Measurements from ENCODE around the gene ART5. TPM values are rescaled to one million over a fixed set of nuclear protein-coding genes. Genes with fewer than 3 reads are reported as not detected.
"Not testable (repeated sequence)": the region's sequence is repeated elsewhere in the genome, so short reads cannot be mapped to it uniquely, and the experiment has no call there.

Gene ART5
- total RNA-seq, 1 donor from 2014 or later: not detected

- DNase-seq (ENCODE audit: low spot score in 2 of 2); FAIRE-seq: not testable (repeated sequence)
These were observed 53.0 kb downstream of the ART5 start for GRCh38 chr11:3588776-3589175.

Small RNA genes lying within 50 kb of the gene (small RNA-seq; reads per million reads assigned to genes)
- gene RF00019: not detected

Other genes starting within 250 kb of the ART5 start
- gene ART1, start 3.1 kb upstream of the ART5 start, total RNA-seq: not detected
- gene CHRNA10, start 29.4 kb upstream of the ART5 start, total RNA-seq: 0.41 TPM
- 73.4 TPM for gene NUP98, start 155.6 kb upstream of the ART5 start, total RNA-seq
- gene PGAP2, start 166.6 kb upstream of the ART5 start, total RNA-seq: 6.9 TPM
- 1.2 TPM for gene RHOG, start 199.0 kb upstream of the ART5 start, total RNA-seq
- gene STIM1, start 213.7 kb upstream of the ART5 start, total RNA-seq: 16.3 TPM

Measured in frontal cortex (tissue), 4 donors.